ENCODE data around the gene PHC2.

DNA sequence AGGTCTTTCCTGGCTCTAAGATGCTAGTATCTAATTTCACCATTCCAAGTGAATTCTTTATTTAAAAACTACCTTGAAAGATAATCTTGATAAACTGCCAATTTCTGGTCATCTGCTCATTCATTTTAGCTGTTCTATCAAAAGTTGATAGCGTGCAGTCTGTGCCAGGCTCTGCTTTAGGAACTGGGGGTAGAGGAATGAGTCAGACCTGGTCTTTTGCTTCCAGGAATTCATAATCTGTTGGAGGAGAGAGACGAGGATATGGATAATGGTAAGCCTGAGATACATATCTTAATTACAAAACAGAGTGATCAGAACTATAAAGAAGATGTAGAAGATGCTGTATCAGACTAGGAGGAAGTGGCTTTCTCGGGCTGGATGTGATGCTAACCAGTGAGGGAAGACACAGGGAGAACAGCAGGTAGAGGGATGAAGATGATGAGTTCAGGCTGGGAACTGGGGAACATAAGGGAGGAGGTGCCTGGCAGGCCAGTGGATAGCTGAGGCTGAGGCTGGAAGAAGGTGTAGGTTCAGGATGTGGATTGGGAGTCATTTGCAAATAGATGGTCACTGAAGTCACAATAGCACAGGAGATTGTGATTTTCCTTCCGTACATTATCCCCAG, 12.3 kb upstream of the PHC2 start:
- TF ChIP-seq, protein P1, sequence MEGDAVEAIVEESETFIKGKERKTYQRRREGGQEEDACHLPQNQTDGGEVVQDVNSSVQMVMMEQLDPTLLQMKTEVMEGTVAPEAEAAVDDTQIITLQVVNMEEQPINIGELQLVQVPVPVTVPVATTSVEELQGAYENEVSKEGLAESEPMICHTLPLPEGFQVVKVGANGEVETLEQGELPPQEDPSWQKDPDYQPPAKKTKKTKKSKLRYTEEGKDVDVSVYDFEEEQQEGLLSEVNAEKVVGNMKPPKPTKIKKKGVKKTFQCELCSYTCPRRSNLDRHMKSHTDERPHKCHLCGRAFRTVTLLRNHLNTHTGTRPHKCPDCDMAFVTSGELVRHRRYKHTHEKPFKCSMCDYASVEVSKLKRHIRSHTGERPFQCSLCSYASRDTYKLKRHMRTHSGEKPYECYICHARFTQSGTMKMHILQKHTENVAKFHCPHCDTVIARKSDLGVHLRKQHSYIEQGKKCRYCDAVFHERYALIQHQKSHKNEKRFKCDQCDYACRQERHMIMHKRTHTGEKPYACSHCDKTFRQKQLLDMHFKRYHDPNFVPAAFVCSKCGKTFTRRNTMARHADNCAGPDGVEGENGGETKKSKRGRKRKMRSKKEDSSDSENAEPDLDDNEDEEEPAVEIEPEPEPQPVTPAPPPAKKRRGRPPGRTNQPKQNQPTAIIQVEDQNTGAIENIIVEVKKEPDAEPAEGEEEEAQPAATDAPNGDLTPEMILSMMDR (IDR thresholded peaks at IDR 0.05), result no peak
- no peak for TF ChIP-seq POLR2AphosphoS5 (IDR thresholded peaks at IDR 0.05)
- TF ChIP-seq EP300 (IDR thresholded peaks at IDR 0.05), result no peak
- TF ChIP-seq POLR2A (IDR thresholded peaks at IDR 0.05), result no peak
